WTC11 (cell line): ENCODE results near the gene PSG2. TPM values are rescaled to one million over a fixed set of nuclear protein-coding genes. Genes with fewer than 3 reads are reported as not detected.
"Not testable (repeated sequence)": the region's sequence is repeated elsewhere in the genome, so short reads cannot be mapped to it uniquely, and the experiment has no call there.

Experiments used
- ATAC-seq: fragments of 200-7000 bp; cut with Tn5 transposase; 2 replicates; pipeline ENCODE4 v1.10.0; 2021; ENCODE audit warnings: mild to moderate bottlenecking, moderate library complexity
- CTCF ChIA-PET: fragments of 300-600 bp; sonication (Branson Sonifier 250); formaldehyde crosslinking; loops from one replicate; lab custom pipeline; 2021; ENCODE audit warnings: antibody characterized with exemption; lab: Charles Lee
- POLR2A ChIA-PET: fragments of 350-600 bp; sonication (Branson Sonifier 250); formaldehyde crosslinking; loops from one replicate; lab custom pipeline; 2021; ENCODE audit warnings: antibody characterized with exemption; lab: Charles Lee
- DNase-seq: peaks from one replicate; pipeline ENCODE4 v3.0.0; 2021; ENCODE audit warnings: low spot score
- H3K27ac Mint-ChIP-seq: 2 replicates; pipeline ENCODE4 v1.8.0; 2021; ENCODE audit warnings: mixed read lengths
- H3K27me3 Mint-ChIP-seq: 2 replicates; pipeline ENCODE4 v1.8.0; 2021; ENCODE audit warnings: low read depth, mild to moderate bottlenecking, moderate library complexity, mixed read lengths
- H3K36me3 Mint-ChIP-seq: 2 replicates; pipeline ENCODE4 v1.8.0; 2021; ENCODE audit warnings: mixed read lengths
- H3K4me1 Mint-ChIP-seq: 2 replicates; pipeline ENCODE4 v1.8.0; 2022; ENCODE audit warnings: mixed read lengths
- H3K4me3 Mint-ChIP-seq: 2 replicates; pipeline ENCODE4 v1.8.0; 2021; ENCODE audit warnings: mild to moderate bottlenecking, moderate library complexity, mixed read lengths
- H3K9me3 Mint-ChIP-seq: 2 replicates; pipeline ENCODE4 v1.8.0; 2021; ENCODE audit warnings: mixed read lengths
- AR ChIP-seq: fragments of 250-450 bp; sonication (Bioruptor Pico); IDR thresholded peaks from 2 replicates; pipeline ENCODE4 v1.9.0; 2021; ENCODE audit warnings: mild to moderate bottlenecking
- IRF1 ChIP-seq: sonication (generic); formaldehyde crosslinking; IDR thresholded peaks from 2 replicates; pipeline ENCODE4 v1.8.0; 2023; ENCODE audit warnings: missing genetic modification reagents
- NFATC4 ChIP-seq: fragments of 250-450 bp; sonication (Bioruptor Pico); IDR thresholded peaks from 2 replicates; pipeline ENCODE4 v1.9.0; 2021; ENCODE audit warnings: mild to moderate bottlenecking
- total RNA-seq: library from RNA; stranded (reverse); gene quantifications from 3 replicates; pipeline ENCODE4 v1.2.3, GENCODE V29; 2021
- TF ChIP-seq, protein P1 (sequence below): sonication (generic); formaldehyde crosslinking; IDR thresholded peaks from 2 replicates; pipeline ENCODE4 v1.8.1; 2023; ENCODE audit warnings: mild to moderate bottlenecking, missing genetic modification reagents

Gene PSG2
- total RNA-seq, 1 experiment from 2014 or later: not detected

- Mint-ChIP-seq H3K27ac (no peak overlapping the region), H3K36me3 (no peaks in the 10 kb centered on the region; the same call in 1 of the 2 replicates), H3K4me3 (no peak overlapping the region), H3K4me1 (no peaks in the 10 kb centered on the region), H3K27me3 (peaks cover 5% of the 10 kb centered on the region; the same call in 1 of the 2 replicates), H3K9me3 (peaks cover 57% of the 10 kb centered on the region)
- ATAC-seq (no peak), DNase-seq (no peak)
- TF ChIP-seq, protein P1, sequence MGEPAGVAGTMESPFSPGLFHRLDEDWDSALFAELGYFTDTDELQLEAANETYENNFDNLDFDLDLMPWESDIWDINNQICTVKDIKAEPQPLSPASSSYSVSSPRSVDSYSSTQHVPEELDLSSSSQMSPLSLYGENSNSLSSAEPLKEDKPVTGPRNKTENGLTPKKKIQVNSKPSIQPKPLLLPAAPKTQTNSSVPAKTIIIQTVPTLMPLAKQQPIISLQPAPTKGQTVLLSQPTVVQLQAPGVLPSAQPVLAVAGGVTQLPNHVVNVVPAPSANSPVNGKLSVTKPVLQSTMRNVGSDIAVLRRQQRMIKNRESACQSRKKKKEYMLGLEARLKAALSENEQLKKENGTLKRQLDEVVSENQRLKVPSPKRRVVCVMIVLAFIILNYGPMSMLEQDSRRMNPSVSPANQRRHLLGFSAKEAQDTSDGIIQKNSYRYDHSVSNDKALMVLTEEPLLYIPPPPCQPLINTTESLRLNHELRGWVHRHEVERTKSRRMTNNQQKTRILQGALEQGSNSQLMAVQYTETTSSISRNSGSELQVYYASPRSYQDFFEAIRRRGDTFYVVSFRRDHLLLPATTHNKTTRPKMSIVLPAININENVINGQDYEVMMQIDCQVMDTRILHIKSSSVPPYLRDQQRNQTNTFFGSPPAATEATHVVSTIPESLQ (CRISPR knock-in tag): no peak
- TF ChIP-seq NFATC4 (CRISPR knock-in tag): no peak
- no peak for TF ChIP-seq IRF1 (CRISPR knock-in tag)
- TF ChIP-seq AR (CRISPR knock-in tag): no peak
- CTCF ChIA-PET: no interaction called here
- POLR2A ChIA-PET: no interaction called here
These were observed 41.9 kb upstream of the PSG2 start for GRCh38 chr19:43124360-43124759.

DNA sequence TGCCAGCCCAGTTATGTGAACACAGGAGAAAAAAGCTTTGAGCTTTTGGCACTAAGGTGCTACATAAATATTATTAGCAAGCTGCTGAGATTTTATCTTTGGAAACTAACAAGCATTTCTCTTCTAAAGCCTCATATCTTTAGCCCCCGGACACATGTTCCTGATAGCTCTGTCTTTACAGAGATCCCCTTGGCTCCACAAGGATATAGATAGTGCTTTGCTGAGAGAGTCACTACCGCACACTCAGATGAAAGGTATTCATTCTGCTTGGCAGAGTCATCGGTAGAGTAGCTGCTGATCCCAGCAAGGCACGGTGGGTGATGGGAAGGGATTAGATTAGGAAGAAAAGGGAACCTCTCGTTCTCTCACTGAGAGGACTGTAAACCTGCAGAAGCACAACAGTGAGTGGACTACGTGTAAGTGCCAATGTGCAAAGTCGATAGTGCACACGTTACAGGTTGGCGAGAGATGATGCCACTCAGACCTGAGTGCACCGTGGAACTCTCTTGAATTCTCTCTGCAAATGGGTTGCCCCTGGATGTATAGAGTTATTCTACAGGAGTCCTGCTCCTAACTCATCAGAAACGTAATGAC lies 38.0 kb upstream of the PSG2 start:
- CTCF ChIA-PET, H3K27ac Mint-ChIP-seq, POLR2A ChIA-PET, DNase-seq, H3K4me1 Mint-ChIP-seq, ATAC-seq, H3K4me3 Mint-ChIP-seq: not testable (repeated sequence)
- Mint-ChIP-seq H3K36me3 (peaks cover 13% of the 10 kb centered on the region), H3K27me3 (peaks cover 12% of the 10 kb centered on the region), H3K9me3 (peaks cover 63% of the 10 kb centered on the region)

DNA sequence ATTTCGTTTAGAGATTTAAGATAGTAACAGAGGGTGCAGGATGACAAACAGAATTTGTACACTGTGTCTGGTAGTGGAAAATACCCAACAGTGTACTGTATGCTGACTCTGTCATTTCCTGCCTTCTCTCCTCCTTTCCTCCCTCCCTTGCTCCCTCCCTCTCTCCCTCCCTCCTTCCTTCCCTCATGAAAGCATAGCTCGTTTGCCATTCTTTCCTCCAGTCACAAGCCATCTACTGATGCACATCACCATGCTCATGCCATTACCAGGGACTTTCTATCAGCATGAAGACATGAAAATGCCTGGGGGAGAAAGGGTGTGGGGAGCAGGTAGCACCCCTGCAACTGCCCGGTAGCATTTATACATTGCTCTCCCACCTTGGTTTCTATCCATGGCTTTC lies 37.0 kb upstream of the PSG2 start:
- CTCF ChIA-PET, DNase-seq, ATAC-seq, H3K4me3 Mint-ChIP-seq, H3K4me1 Mint-ChIP-seq, H3K27ac Mint-ChIP-seq, POLR2A ChIA-PET: not testable (repeated sequence)
- H3K9me3 Mint-ChIP-seq: peaks cover 71% of the 10 kb centered on the region
- H3K36me3 Mint-ChIP-seq: peaks cover 17% of the 10 kb centered on the region
- H3K27me3 Mint-ChIP-seq: peaks cover 14% of the 10 kb centered on the region

- DNase-seq, POLR2A ChIA-PET, H3K4me3 Mint-ChIP-seq, ATAC-seq, CTCF ChIA-PET, H3K4me1 Mint-ChIP-seq, H3K27ac Mint-ChIP-seq: not testable (repeated sequence)
- Mint-ChIP-seq H3K36me3 (peaks cover 29% of the 10 kb centered on the region), H3K9me3 (peaks cover 78% of the 10 kb centered on the region), H3K27me3 (peaks cover 18% of the 10 kb centered on the region)
These were observed 33.9 kb upstream of the PSG2 start for GRCh38 chr19:43116421-43116820.

- CTCF ChIA-PET, ATAC-seq, H3K4me3 Mint-ChIP-seq, DNase-seq, H3K27ac Mint-ChIP-seq, H3K4me1 Mint-ChIP-seq, POLR2A ChIA-PET: not testable (repeated sequence)
- peaks cover 18% of the 10 kb centered on the region for H3K27me3 Mint-ChIP-seq
- H3K9me3 Mint-ChIP-seq: peaks cover 72% of the 10 kb centered on the region
- peaks cover 29% of the 10 kb centered on the region for H3K36me3 Mint-ChIP-seq
These were observed 33.0 kb upstream of the PSG2 start for GRCh38 chr19:43115548-43115947.

DNA sequence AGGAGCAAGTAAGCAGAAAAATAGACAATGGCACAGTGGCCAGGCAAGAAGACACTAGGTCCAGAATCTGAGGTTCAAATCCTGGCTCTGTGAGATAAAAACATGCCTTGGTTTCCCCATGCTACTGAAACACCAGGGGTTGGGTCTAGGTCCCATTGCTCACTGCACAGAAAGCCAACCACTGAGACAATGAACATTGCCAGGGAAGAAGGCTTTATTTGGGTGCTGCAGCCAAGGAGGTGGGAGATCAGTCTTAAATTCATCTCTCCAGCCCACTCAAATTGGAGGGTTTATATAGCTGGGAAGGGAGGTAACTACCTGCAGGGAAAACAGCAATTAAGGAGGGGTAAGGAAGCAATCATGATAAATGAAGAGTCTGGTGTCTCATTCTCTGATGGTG lies 32.6 kb upstream of the PSG2 start:
- POLR2A ChIA-PET, CTCF ChIA-PET: not testable (repeated sequence)
- peaks cover 67% of the 10 kb centered on the region for H3K9me3 Mint-ChIP-seq

GRCh38 chr19:43114626-43115025 lies 32.1 kb upstream of the PSG2 start:
- H3K27me3 Mint-ChIP-seq: peaks cover 15% of the 10 kb centered on the region
- peaks cover 29% of the 10 kb centered on the region for H3K36me3 Mint-ChIP-seq
- H3K4me3 Mint-ChIP-seq, DNase-seq, ATAC-seq, CTCF ChIA-PET, POLR2A ChIA-PET, H3K27ac Mint-ChIP-seq, H3K4me1 Mint-ChIP-seq: not testable (repeated sequence)
- H3K9me3 Mint-ChIP-seq: peaks cover 64% of the 10 kb centered on the region

More for the DNA sequence above, 32.6 kb upstream of the PSG2 start:
- H3K4me3 Mint-ChIP-seq, H3K27ac Mint-ChIP-seq, H3K4me1 Mint-ChIP-seq, DNase-seq, ATAC-seq: not testable (repeated sequence)
- peaks cover 29% of the 10 kb centered on the region for H3K36me3 Mint-ChIP-seq
- H3K27me3 Mint-ChIP-seq: peaks cover 18% of the 10 kb centered on the region

- H3K4me3 Mint-ChIP-seq, H3K27ac Mint-ChIP-seq, POLR2A ChIA-PET, ATAC-seq, H3K27me3 Mint-ChIP-seq, CTCF ChIA-PET, DNase-seq: not testable (repeated sequence)
- H3K36me3 Mint-ChIP-seq: peaks cover 31% of the 10 kb centered on the region
- peaks cover 34% of the 10 kb centered on the region for H3K9me3 Mint-ChIP-seq
- H3K4me1 Mint-ChIP-seq: peaks cover 12% of the 10 kb centered on the region; the same call in 1 of the 2 replicates
These were observed 24.9 kb upstream of the PSG2 start for GRCh38 chr19:43107401-43107800.
